ENCODE data around the gene PLEKHA8.

The PLEKHA8 gene

GRCh38 chr7:30168835-30169573 is 140.8 kb downstream of the PLEKHA8 start:
- no peak for DNase-seq (ENCODE audit: low spot score)

- DNase-seq (ENCODE audit: low spot score): no peak
Observed at GRCh38 chr7:30169579-30169978, 141.4 kb downstream of the PLEKHA8 start.

GRCh38 chr7:30170476-30171205 is 142.4 kb downstream of the PLEKHA8 start:
- no peak for DNase-seq (ENCODE audit: low spot score)

GRCh38 chr7:30171766-30172447 is 143.7 kb downstream of the PLEKHA8 start:
- DNase-seq (ENCODE audit: low spot score): no peak

- no peak for DNase-seq (ENCODE audit: low spot score)
Observed at GRCh38 chr7:30172451-30172850, 144.2 kb downstream of the PLEKHA8 start.

GRCh38 chr7:30173058-30173897 is 145.1 kb downstream of the PLEKHA8 start:
- peak; percentile 20 for DNase-seq (ENCODE audit: low spot score)

GRCh38 chr7:30175180-30175579 is 147.0 kb downstream of the PLEKHA8 start:
- no peak for DNase-seq (ENCODE audit: low spot score)

GRCh38 chr7:30175636-30176147 is 147.5 kb downstream of the PLEKHA8 start:
- no peak for DNase-seq (ENCODE audit: low spot score)

- DNase-seq (ENCODE audit: low spot score): no peak
Observed at GRCh38 chr7:30176463-30177109, 148.4 kb downstream of the PLEKHA8 start.

GRCh38 chr7:30177186-30177585 is 149.0 kb downstream of the PLEKHA8 start:
- no peak for DNase-seq (ENCODE audit: low spot score)

GRCh38 chr7:30177965-30178364 is 149.8 kb downstream of the PLEKHA8 start:
- DNase-seq (ENCODE audit: low spot score): no peak

GRCh38 chr7:30178748-30179436 is 150.7 kb downstream of the PLEKHA8 start:
- no peak for DNase-seq (ENCODE audit: low spot score)
